HEK293T (cell line): ENCODE results near the gene LHX2.

Source experiments
- CTCF ChIA-PET: fragments of 350-600 bp; formaldehyde crosslinking; extraction: SDS; loops from one replicate; lab custom pipeline; 2021; ENCODE audit warnings: antibody characterized with exemption, inconsistent platforms; lab: Yijun Ruan, JAX
- POLR2A ChIA-PET: fragments of 350-600 bp; formaldehyde crosslinking; extraction: SDS; loops from one replicate; lab custom pipeline; 2020; ENCODE audit warnings: antibody characterized with exemption, inconsistent platforms; lab: Yijun Ruan, JAX
- DNase-seq: peaks from one replicate; pipeline ENCODE4 v3.0.0; 2012; ENCODE audit warnings: mixed read lengths; ENCODE audit errors: extremely low spot score
- ARNT ChIP-seq: fragments of 450-650 bp; IDR thresholded peaks from 2 replicates; pipeline ENCODE4 v1.6.1; 2017; ENCODE audit warnings: mild to moderate bottlenecking
- CTBP1 ChIP-seq: fragments of 450-650 bp; IDR thresholded peaks from 2 replicates; pipeline ENCODE4 v1.6.1; 2016; ENCODE audit warnings: borderline replicate concordance
- ELF4 ChIP-seq: fragments of 450-650 bp; IDR thresholded peaks from 2 replicates; pipeline ENCODE4 v1.6.1; 2017; ENCODE audit warnings: antibody characterized with exemption
- FOXA1 ChIP-seq: fragments of 450-650 bp; IDR thresholded peaks from 2 replicates; pipeline ENCODE4 v1.6.1; 2016; ENCODE audit warnings: mild to moderate bottlenecking
- FOXK2 ChIP-seq: fragments of 450-650 bp; IDR thresholded peaks from 2 replicates; pipeline ENCODE4 v1.6.1; 2016; ENCODE audit warnings: mild to moderate bottlenecking
- HDGF ChIP-seq: fragments of 450-650 bp; IDR thresholded peaks from 2 replicates; pipeline ENCODE4 v1.6.1; 2017; ENCODE audit warnings: antibody characterized with exemption, borderline replicate concordance
- LEF1 ChIP-seq: fragments of 450-650 bp; IDR thresholded peaks from 2 replicates; pipeline ENCODE4 v1.6.1; 2017; ENCODE audit warnings: mild to moderate bottlenecking, borderline replicate concordance
- NFRKB ChIP-seq: fragments of 450-650 bp; IDR thresholded peaks from 2 replicates; pipeline ENCODE4 v1.6.1; 2016; ENCODE audit warnings: mild to moderate bottlenecking, moderate library complexity
- PKNOX1 ChIP-seq: fragments of 450-650 bp; IDR thresholded peaks from 2 replicates; pipeline ENCODE4 v1.6.1; 2016
- SP1 ChIP-seq: fragments of 450-650 bp; IDR thresholded peaks from 2 replicates; pipeline ENCODE4 v1.6.1; 2017
- SUZ12 ChIP-seq: fragments of 450-650 bp; IDR thresholded peaks from 2 replicates; pipeline ENCODE4 v1.6.1; 2016; ENCODE audit warnings: mild to moderate bottlenecking
- TARDBP ChIP-seq: fragments of 450-650 bp; IDR thresholded peaks from 2 replicates; pipeline ENCODE4 v1.6.1; 2016
- ZNF384 ChIP-seq: fragments of 450-650 bp; IDR thresholded peaks from 2 replicates; pipeline ENCODE4 v1.6.1; 2016

Gene LHX2

DNA sequence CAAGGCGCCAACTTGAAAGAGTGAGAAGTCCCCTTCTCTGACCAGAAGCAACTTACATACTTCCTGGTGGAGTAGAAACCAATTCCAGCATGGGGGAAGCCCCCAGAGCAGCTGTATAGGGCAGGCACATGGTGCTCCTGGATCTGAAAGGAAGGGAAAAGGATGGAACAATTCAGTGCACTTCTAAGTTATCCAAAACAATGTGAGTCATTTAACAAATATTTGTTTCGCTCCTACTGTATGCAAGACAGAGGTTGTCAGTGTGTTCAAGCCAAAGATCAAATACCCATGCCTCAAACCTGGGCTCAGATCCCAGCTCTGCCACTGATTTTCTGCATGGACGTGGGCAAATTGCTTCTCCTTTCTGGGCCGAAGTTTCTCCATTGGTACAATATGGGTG is 67.1 kb downstream of the LHX2 start:
- TF ChIP-seq ARNT = no peak
- no peak for TF ChIP-seq TARDBP
- TF ChIP-seq FOXK2 = no peak
- no peak for TF ChIP-seq HDGF
- TF ChIP-seq NFRKB = no peak
- no peak for TF ChIP-seq PKNOX1
- TF ChIP-seq LEF1 = no peak
- no peak for TF ChIP-seq ELF4
- no peak for TF ChIP-seq ZNF384
- DNase-seq = no peak
- ChIA-PET POLR2A (interaction anchor here (0.9 kb wide), 1 partner anchor 10 kb away, joined by 3 read pairs; no protein-coding TSS in a partner anchor), CTCF (interaction anchor here (1.2 kb wide), 1 partner anchor 10 kb away, joined by 4 read pairs; no protein-coding TSS in a partner anchor)

DNA sequence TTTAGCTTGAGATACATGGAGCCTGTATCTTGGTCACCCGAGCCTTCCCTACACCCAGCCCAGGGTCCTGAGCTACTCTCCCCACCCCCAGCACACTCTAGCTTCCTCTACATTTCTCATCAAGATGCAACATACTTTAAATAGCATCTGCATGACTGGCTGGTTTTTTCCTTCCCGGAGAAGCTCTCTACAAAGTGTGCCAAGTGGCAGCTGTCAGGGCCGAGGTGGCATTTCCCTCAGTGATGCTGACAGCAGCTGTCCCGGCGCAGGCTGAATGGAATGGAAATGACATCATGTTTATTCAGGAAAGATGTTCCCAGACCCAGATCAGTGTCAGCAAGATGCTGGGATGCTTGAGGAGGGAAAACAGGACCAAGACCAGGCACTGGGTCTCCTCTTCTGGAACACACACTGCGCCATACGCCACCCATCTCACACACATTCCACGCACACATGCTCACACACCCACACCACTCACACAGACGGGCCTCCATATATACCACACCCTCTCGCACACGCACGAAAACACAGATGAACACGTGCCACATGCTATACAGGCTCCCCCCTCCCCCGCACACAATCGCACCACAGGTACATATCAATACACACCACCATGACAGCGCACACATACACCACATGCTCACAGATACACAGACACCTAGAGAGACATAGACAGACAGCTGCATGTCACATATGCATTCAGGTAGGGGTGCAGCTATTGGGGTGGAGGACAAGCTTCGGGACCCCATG is 67.8 kb downstream of the LHX2 start:
- DNase-seq = no peak
- CTCF ChIA-PET = interaction anchor here (1.2 kb wide), 1 partner anchor 10 kb away, joined by 4 read pairs; no protein-coding TSS in a partner anchor
- TF ChIP-seq FOXA1 (no peak), PKNOX1 (no peak), HDGF (no peak), ELF4 (no peak), NFRKB (no peak), SUZ12 (no peak), TARDBP (no peak), FOXK2 (no peak)
- POLR2A ChIA-PET = interaction anchor here (0.9 kb wide), 1 partner anchor 9 kb away, joined by 3 read pairs; no protein-coding TSS in a partner anchor

GRCh38 chr9:124082622-124083021 is 71.1 kb downstream of the LHX2 start:
- ChIA-PET CTCF (no interaction called here), POLR2A (no interaction called here)
- TF ChIP-seq TARDBP (no peak), SP1 (no peak), PKNOX1 (no peak), NFRKB (no peak), FOXA1 (no peak), LEF1 (no peak), HDGF (no peak), FOXK2 (no peak), CTBP1 (no peak)
- no peak for DNase-seq
